Measurements from ENCODE around the gene HOXB4. TPM values are rescaled to one million over a fixed set of nuclear protein-coding genes. Genes with fewer than 3 reads are reported as not detected.

The HOXB4 gene
- total and polyA plus RNA-seq, 8 donors = 0.45 to 5.1 (median 2.1) TPM; not detected in 2

- Histone ChIP-seq H3K27me3 (peaks cover 0 to 45% (median 12%) of the 10 kb centered on the region in 3 donors), H3K4me3 (no peak overlapping the region), H3K27ac (no peak overlapping the region), H3K4me1 (peaks cover 0 to 4% (median under 1%) of the 10 kb centered on the region in 4 donors), H3K9me3 (no peaks in the 10 kb centered on the region), H3K36me3 (no peaks in the 10 kb centered on the region)
- intact Hi-C loops (cut with DNase I; ENCODE audit: low total_unique reads) = no loop called here
- no peak for DNase-seq
- 66 to 83% (median 70%) methylated on average over 8 of the region's 8 CpGs for WGBS, 5 donors
- no peak for TF ChIP-seq CTCF (IDR thresholded peaks at IDR 0.05)
- no peak for TF ChIP-seq EP300 (IDR thresholded peaks at IDR 0.05)
- TF ChIP-seq POLR2A (IDR thresholded peaks at IDR 0.05) = no peak
- no peak for TF ChIP-seq POLR2AphosphoS5 (IDR thresholded peaks at IDR 0.05)
Observed at GRCh38 chr17:48532261-48532660, 45.9 kb downstream of the HOXB4 start.

- TF ChIP-seq POLR2A (IDR thresholded peaks at IDR 0.05) (no peak), EP300 (IDR thresholded peaks at IDR 0.05) (no peak), POLR2AphosphoS5 (IDR thresholded peaks at IDR 0.05) (no peak), CTCF (IDR thresholded peaks at IDR 0.05) (no peak)
- peaks cover 0 to 8% (median 3%) of the 10 kb centered on the region in 4 donors for H3K4me1 ChIP-seq
- H3K36me3 ChIP-seq = no peaks in the 10 kb centered on the region
- 66 to 91% (median 72%) methylated on average over 8 to 15 of the region's 15 CpGs for WGBS, 5 donors
- H3K9me3 ChIP-seq = no peaks in the 10 kb centered on the region
- no peak within 1 kb of the TSS for H3K4me3 ChIP-seq
- intact Hi-C loops (cut with DNase I; ENCODE audit: low total_unique reads) = no loop called here
- DNase-seq = no peak
- no peak within 1 kb of the TSS for H3K27ac ChIP-seq
- peaks cover 0 to 59% (median 26%) of the 10 kb centered on the region in 3 donors for H3K27me3 ChIP-seq
Observed at GRCh38 chr17:48530887-48531272, 47.3 kb downstream of the HOXB4 start, which contains the start of gene HOXB1. Gene HOXB1 (minus strand): TSS chr17:48531011. CDS start chr17:48530904, 107 bp downstream.

DNA sequence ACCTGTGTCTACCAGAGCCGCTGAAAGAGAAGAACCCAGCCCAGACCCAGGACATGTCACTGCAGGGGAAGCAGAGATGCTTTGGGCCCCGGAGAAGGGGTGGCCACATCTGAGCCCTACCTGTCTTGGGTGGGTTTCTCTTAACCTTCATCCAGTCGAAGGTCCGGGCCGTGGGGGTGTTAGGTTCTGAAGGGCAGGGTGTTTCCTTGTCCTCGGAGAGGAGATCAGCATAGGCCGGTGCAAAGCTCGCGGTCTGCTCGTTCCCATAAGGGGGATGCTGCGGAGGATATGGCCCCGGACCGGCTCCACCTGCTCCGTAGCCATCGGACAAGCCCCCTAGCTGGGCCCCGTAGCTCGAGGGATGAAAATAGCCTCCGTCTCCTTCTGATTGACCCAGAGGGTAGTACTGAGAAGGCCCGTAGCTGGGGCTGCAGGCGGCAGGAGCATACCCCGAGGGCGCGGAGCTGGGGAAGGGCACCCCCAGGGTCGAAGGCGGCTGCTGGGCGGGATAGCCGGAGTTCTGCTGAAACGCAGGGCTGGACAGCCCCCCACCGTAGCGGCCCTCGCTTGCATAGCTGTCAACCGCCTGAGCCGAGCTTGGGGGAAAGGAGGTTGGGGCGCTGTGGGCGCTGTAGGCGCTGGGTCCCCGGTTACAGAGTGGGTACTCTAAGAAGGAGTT, 47.8 kb downstream of the HOXB4 start:
- Histone ChIP-seq H3K4me1 (peaks cover 0 to 8% (median 3%) of the 10 kb centered on the region in 4 donors), H3K27me3 (peaks cover 0 to 64% (median 28%) of the 10 kb centered on the region in 3 donors), H3K9me3 (no peaks in the 10 kb centered on the region), H3K36me3 (no peaks in the 10 kb centered on the region), H3K27ac (no peak overlapping the region), H3K4me3 (no peak overlapping the region)
- DNase-seq = no peak
- intact Hi-C loops (cut with DNase I; ENCODE audit: low total_unique reads) = no loop called here
- 60 to 84% (median 68%) methylated on average over 29 to 37 of the region's 37 CpGs for WGBS, 5 donors
- TF ChIP-seq POLR2AphosphoS5 (IDR thresholded peaks at IDR 0.05) = no peak
- TF ChIP-seq POLR2A (IDR thresholded peaks at IDR 0.05) = no peak
- TF ChIP-seq CTCF (IDR thresholded peaks at IDR 0.05) = no peak
- no peak for TF ChIP-seq EP300 (IDR thresholded peaks at IDR 0.05)

- H3K4me3 ChIP-seq = no peak overlapping the region
- no peak overlapping the region for H3K27ac ChIP-seq
- peaks cover 0 to 8% (median 3%) of the 10 kb centered on the region in 4 donors for H3K4me1 ChIP-seq
- H3K27me3 ChIP-seq = peaks cover 0 to 71% (median 28%) of the 10 kb centered on the region in 3 donors
- DNase-seq = no peak
- TF ChIP-seq POLR2AphosphoS5 (IDR thresholded peaks at IDR 0.05) (no peak), POLR2A (IDR thresholded peaks at IDR 0.05) (no peak), CTCF (IDR thresholded peaks at IDR 0.05) (no peak), EP300 (IDR thresholded peaks at IDR 0.05) (no peak)
- intact Hi-C loops (cut with DNase I; ENCODE audit: low total_unique reads) = no loop called here
- H3K9me3 ChIP-seq = no peaks in the 10 kb centered on the region
- 69 to 90% (median 83%) methylated on average over 6 to 11 of the region's 11 CpGs for WGBS, 5 donors
- H3K36me3 ChIP-seq = no peaks in the 10 kb centered on the region
Observed at GRCh38 chr17:48529683-48530009, 48.5 kb downstream of the HOXB4 start.
